CD8-positive, alpha-beta memory T cell (primary cell): ENCODE measurements around the gene STAM. TPM values are rescaled to one million over a fixed set of nuclear protein-coding genes. Genes with fewer than 3 reads are reported as not detected.

Experiments
- CTCF ChIA-PET: fragments of 350-600 bp; sonication (Branson Sonifier 250); formaldehyde crosslinking; loops from one replicate; lab custom pipeline; 2021; ENCODE audit warnings: antibody characterized with exemption; lab: Charles Lee
- POLR2A ChIA-PET: fragments of 350-600 bp; sonication (Branson Sonifier 250); formaldehyde crosslinking; loops from one replicate; lab custom pipeline; 2021; ENCODE audit warnings: antibody characterized with exemption; lab: Charles Lee
- DNase-seq, 5 donors: peaks; one replicate each; pipeline versions ENCODE4 v3.0.0 to v3.0.0-alpha.2; 2020 to 2022; ENCODE audit warnings: mixed read lengths in 1 of 5
- H3K27ac ChIP-seq: one replicate; pipeline ENCODE4 v1.7.0; 2013; ENCODE audit warnings: low read depth, mild to moderate bottlenecking, low read length, moderate library complexity
- H3K27me3 ChIP-seq: 2 replicates; pipeline ENCODE4 v1.7.0; 2013; ENCODE audit warnings: low read length, mild to moderate bottlenecking; ENCODE audit not compliant: insufficient read depth, poor library complexity, severe bottlenecking
- H3K36me3 ChIP-seq: 2 replicates; pipeline ENCODE4 v1.7.0; 2013; ENCODE audit warnings: mild to moderate bottlenecking, low read length, moderate library complexity; ENCODE audit not compliant: insufficient read depth
- H3K4me1 ChIP-seq: 2 replicates; pipeline ENCODE4 v1.7.0; 2013; ENCODE audit warnings: mild to moderate bottlenecking, low read length, moderate library complexity; ENCODE audit not compliant: insufficient read depth
- H3K4me3 ChIP-seq: 2 replicates; pipeline ENCODE4 v1.7.0; 2013; ENCODE audit warnings: mild to moderate bottlenecking, low read length
- H3K9me3 ChIP-seq: 2 replicates; pipeline ENCODE4 v1.7.0; 2013; ENCODE audit warnings: mild to moderate bottlenecking, low read length
- H3K27ac Mint-ChIP-seq, 8 donors: one replicate each; pipeline ENCODE4 v1.8.0; 2020 to 2021; ENCODE audit warnings: mixed read lengths in 8 of 8, mild to moderate bottlenecking in 6 of 8, inconsistent platforms in 3 of 8, moderate library complexity in 3 of 8
- H3K27me3 Mint-ChIP-seq, 2 donors: one replicate each; pipeline ENCODE4 v1.8.0; 2020 to 2021; ENCODE audit warnings: mixed read lengths in 2 of 2, mild to moderate bottlenecking in 1 of 2, moderate library complexity in 1 of 2
- H3K36me3 Mint-ChIP-seq, 3 donors: one replicate each; pipeline ENCODE4 v1.8.0; 2020 to 2021; ENCODE audit warnings: mixed read lengths in 3 of 3, inconsistent platforms in 1 of 3, mild to moderate bottlenecking in 1 of 3
- H3K4me1 Mint-ChIP-seq, 3 donors: one replicate each; pipeline ENCODE4 v1.8.0; 2020 to 2021; ENCODE audit warnings: mixed read lengths in 3 of 3, inconsistent platforms in 1 of 3, mild to moderate bottlenecking in 1 of 3
- H3K4me3 Mint-ChIP-seq, 7 donors: one replicate each; pipeline ENCODE4 v1.8.0; 2020 to 2021; ENCODE audit warnings: mixed read lengths in 7 of 7, mild to moderate bottlenecking in 6 of 7, moderate library complexity in 4 of 7, inconsistent platforms in 2 of 7
- H3K9me3 Mint-ChIP-seq, 5 donors: one replicate each; pipeline ENCODE4 v1.8.0; 2020 to 2022; ENCODE audit warnings: mixed read lengths in 5 of 5, mild to moderate bottlenecking in 3 of 5, moderate library complexity in 2 of 5, inconsistent platforms in 1 of 5
- polyA plus RNA-seq: library from polyadenylated mRNA; unstranded; fragments of 300-500 nt; fragmentation: Illumina TruSeq; gene quantifications from one replicate; pipeline ENCODE4 v1.2.3, GENCODE V29; 2021
- total RNA-seq, 2 experiments: library from RNA; stranded (reverse); gene quantifications; one replicate each; pipeline ENCODE4 v1.2.3, GENCODE V29; 2021

The STAM gene
- total and polyA plus RNA-seq, 3 experiments from 2014 or later = 7.8 to 22.3 (median 18.5) TPM

DNA sequence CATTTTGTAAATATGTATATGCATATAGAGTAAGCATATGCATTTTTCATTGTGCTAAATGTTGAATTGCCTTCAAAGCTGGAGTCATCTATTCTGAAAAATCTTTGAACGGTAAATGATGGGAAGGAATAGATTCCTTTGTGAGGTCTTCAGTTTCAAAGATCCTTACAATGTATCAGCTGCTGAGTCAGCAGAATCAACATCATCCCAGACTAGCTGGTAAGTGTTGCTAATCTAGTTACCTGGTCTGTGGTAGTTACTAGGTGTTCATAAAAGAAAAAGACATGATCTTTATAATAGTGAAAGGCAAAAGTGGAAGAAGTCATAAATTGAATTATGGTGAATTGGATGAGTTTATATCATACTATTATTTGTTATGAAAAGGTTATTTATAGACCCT is 10.6 kb upstream of the STAM start:
- Histone ChIP-seq H3K4me3 (no peak overlapping the region), H3K4me1 (no peaks in the 10 kb centered on the region), H3K9me3 (no peaks in the 10 kb centered on the region), H3K36me3 (no peaks in the 10 kb centered on the region), H3K27ac (no peak overlapping the region), H3K27me3 (no peaks in the 10 kb centered on the region)
- Mint-ChIP-seq H3K9me3 (no peaks in the 10 kb centered on the region), H3K4me1 (no peaks in the 10 kb centered on the region), H3K4me3 (no peak overlapping the region), H3K27me3 (peaks cover 0 to 1% of the 10 kb centered on the region in 2 donors), H3K36me3 (no peaks in the 10 kb centered on the region), H3K27ac (no peak overlapping the region)
- ChIA-PET POLR2A (interaction anchor here (0.5 kb wide), 1 partner anchor 17 kb away, joined by 6 read pairs; no protein-coding TSS in a partner anchor), CTCF (no interaction called here)
- DNase-seq = no peak

DNA sequence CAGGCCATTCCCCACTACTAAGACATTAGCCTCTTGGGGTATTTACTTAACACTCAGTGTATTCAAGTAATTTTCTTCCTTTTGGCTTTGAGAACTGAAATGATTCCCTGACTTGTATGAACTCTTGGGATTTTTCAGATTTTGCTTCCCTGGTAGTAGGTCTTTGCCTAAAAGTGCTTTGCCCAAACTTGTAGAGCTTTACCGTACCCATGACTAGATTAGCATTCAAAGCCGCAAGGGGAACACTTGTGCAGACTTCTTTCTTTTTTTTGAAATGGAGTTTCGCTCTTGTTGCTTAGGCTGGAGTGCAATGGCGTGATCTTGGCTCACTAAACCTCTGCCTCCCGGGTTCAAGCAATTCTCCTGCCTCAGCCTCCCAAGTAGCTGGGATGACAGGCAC is 6.1 kb upstream of the STAM start:
- no peaks in the 10 kb centered on the region for H3K27me3 ChIP-seq
- ChIA-PET POLR2A (no interaction called here), CTCF (no interaction called here)
- no peak overlapping the region for H3K4me3 ChIP-seq
- H3K4me1 Mint-ChIP-seq = peaks cover 0 to 6% (median 2%) of the 10 kb centered on the region in 3 donors
- H3K36me3 Mint-ChIP-seq = peaks cover 0 to 5% (median 1%) of the 10 kb centered on the region in 3 donors
- H3K27ac ChIP-seq = no peak overlapping the region
- DNase-seq = no peak
- H3K9me3 ChIP-seq = no peaks in the 10 kb centered on the region
- H3K4me3 Mint-ChIP-seq = no peak overlapping the region
- H3K9me3 Mint-ChIP-seq = no peaks in the 10 kb centered on the region
- H3K4me1 ChIP-seq = peaks cover 6% of the 10 kb centered on the region
- no peaks in the 10 kb centered on the region for H3K27me3 Mint-ChIP-seq
- H3K27ac Mint-ChIP-seq = no peak overlapping the region
- H3K36me3 ChIP-seq = no peaks in the 10 kb centered on the region

GRCh38 chr10:17640331-17640816 is 3.6 kb upstream of the STAM start:
- Mint-ChIP-seq H3K4me1 (peaks cover 15 to 31% (median 22%) of the 10 kb centered on the region in 3 donors), H3K27me3 (peaks cover 0 to 1% of the 10 kb centered on the region in 2 donors), H3K27ac (peak overlapping the region in 2 of 8 donors; percentile 3 to 30), H3K4me3 (peak overlapping the region in 2 of 7 donors; percentile 65 to 68), H3K36me3 (peaks cover 1 to 13% (median 5%) of the 10 kb centered on the region in 3 donors), H3K9me3 (no peaks in the 10 kb centered on the region)
- H3K36me3 ChIP-seq = no peaks in the 10 kb centered on the region
- H3K27me3 ChIP-seq = no peaks in the 10 kb centered on the region
- no peaks in the 10 kb centered on the region for H3K9me3 ChIP-seq
- peaks cover 17% of the 10 kb centered on the region for H3K4me1 ChIP-seq
- H3K4me3 ChIP-seq = no peak overlapping the region
- ChIA-PET POLR2A (no interaction called here), CTCF (no interaction called here)
- no peak overlapping the region for H3K27ac ChIP-seq
- DNase-seq = no peak

DNA sequence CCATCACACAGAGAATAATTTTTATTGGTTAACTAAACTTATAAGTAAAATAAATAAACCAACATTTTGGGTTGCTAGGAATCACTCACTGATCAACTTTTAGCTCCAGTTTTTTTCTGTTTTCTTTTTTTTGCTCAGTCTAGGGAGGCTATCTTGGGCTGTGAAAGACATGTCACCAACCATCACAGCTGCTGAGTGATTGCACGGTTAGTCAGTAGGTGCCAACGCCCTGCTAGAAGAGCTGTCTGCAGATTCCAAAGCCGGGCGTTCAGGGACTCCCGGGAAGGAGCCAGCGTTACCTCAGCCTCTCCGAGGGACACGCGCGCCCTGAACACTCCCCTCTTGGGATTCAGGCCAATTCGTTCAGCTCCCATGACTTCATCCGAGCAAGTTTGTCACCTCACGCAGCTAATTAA is 604 bp upstream of the STAM start:
- Mint-ChIP-seq H3K9me3 (no peaks in the 10 kb centered on the region), H3K27me3 (peaks cover 0 to 2% of the 10 kb centered on the region in 2 donors), H3K36me3 (peaks cover 1 to 16% (median 5%) of the 10 kb centered on the region in 3 donors), H3K4me1 (peaks cover 37 to 61% (median 49%) of the 10 kb centered on the region in 3 donors), H3K4me3 (peak overlapping the region; percentile 96 to 99 (median 99)), H3K27ac (peak overlapping the region; percentile 99 to 100 (median 100))
- ChIA-PET CTCF (interaction anchor here (1.1 to 1.9 kb wide), 3 partner anchors 18 to 99 kb away, joined by 3 to 7 read pairs (median 5); no protein-coding TSS in a partner anchor), POLR2A (interaction anchor here (0.9 to 1.8 kb wide), 3 partner anchors 10 to 55 kb away, joined by 3 to 7 read pairs (median 3); no protein-coding TSS in a partner anchor)
- H3K4me1 ChIP-seq = peaks cover 42% of the 10 kb centered on the region
- peak in 1 of 5 donors; percentile 12 for DNase-seq
- H3K27ac ChIP-seq = peak overlapping the region; percentile 96
- H3K36me3 ChIP-seq = no peaks in the 10 kb centered on the region
- H3K9me3 ChIP-seq = no peaks in the 10 kb centered on the region
- H3K4me3 ChIP-seq = peak overlapping the region; percentile 87
- H3K27me3 ChIP-seq = no peaks in the 10 kb centered on the region

DNA sequence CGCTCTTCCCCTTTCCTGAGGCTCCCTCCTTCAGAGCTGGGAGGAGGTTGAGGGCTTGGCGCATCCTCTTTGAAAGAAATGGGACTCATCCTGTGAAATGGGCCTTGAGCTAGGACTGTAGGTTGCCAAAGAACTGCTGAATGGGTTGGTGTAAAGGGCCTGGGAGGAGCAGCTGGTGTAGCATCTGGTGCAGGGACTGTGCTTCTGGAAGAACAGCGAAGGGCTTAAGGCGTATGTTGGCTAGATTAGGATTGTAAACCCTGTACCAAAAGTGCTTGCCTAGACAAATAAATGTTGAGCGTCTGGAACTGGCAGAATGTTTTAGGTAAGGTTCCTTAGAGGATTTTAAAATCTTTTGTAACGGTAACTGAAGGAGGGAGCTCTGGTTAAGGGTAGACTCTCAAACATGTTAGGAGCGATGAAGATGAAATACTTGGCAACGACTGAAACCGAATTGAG is 563 bp downstream of the STAM start:
- Histone ChIP-seq H3K4me3 (peak overlapping the region; percentile 87), H3K36me3 (no peaks in the 10 kb centered on the region), H3K27me3 (no peaks in the 10 kb centered on the region), H3K9me3 (no peaks in the 10 kb centered on the region), H3K27ac (peak overlapping the region; percentile 96), H3K4me1 (peaks cover 54% of the 10 kb centered on the region)
- Mint-ChIP-seq H3K4me3 (peak overlapping the region; percentile 96 to 99 (median 99)), H3K4me1 (peaks cover 46 to 72% (median 61%) of the 10 kb centered on the region in 3 donors), H3K36me3 (peaks cover 1 to 16% (median 5%) of the 10 kb centered on the region in 3 donors), H3K9me3 (no peaks in the 10 kb centered on the region), H3K27ac (peak overlapping the region; percentile 99 to 100 (median 100)), H3K27me3 (peaks cover 0 to 3% of the 10 kb centered on the region in 2 donors)
- peak in 1 of 5 donors; percentile 2 for DNase-seq
- ChIA-PET POLR2A (interaction anchor here (0.9 to 1.8 kb wide), 5 partner anchors 9 to 54 kb away, joined by 3 to 7 read pairs (median 3); no protein-coding TSS in a partner anchor), CTCF (interaction anchor here (1.1 to 1.9 kb wide), 5 partner anchors 19 to 236 kb away, joined by 3 to 7 read pairs (median 4); no protein-coding TSS in a partner anchor)

- H3K4me3 Mint-ChIP-seq = peak overlapping the region; percentile 96 to 99 (median 99)
- ChIA-PET POLR2A (no interaction called here), CTCF (no interaction called here)
- H3K9me3 ChIP-seq = no peaks in the 10 kb centered on the region
- peaks cover 0 to 24% (median 1%) of the 10 kb centered on the region in 3 donors for H3K36me3 Mint-ChIP-seq
- no peaks in the 10 kb centered on the region for H3K9me3 Mint-ChIP-seq
- peak overlapping the region; percentile 7 for H3K4me3 ChIP-seq
- no peaks in the 10 kb centered on the region for H3K27me3 ChIP-seq
- H3K4me1 ChIP-seq = peaks cover 60% of the 10 kb centered on the region
- peak overlapping the region; percentile 6 to 100 (median 75) for H3K27ac Mint-ChIP-seq
- H3K36me3 ChIP-seq = no peaks in the 10 kb centered on the region
- no peak for DNase-seq
- H3K4me1 Mint-ChIP-seq = peaks cover 55 to 82% (median 73%) of the 10 kb centered on the region in 3 donors
- H3K27ac ChIP-seq = peak overlapping the region; percentile 96
- H3K27me3 Mint-ChIP-seq = peaks cover 0 to 3% of the 10 kb centered on the region in 2 donors
Observed at GRCh38 chr10:17645621-17646345, 1.8 kb downstream of the STAM start.

DNA sequence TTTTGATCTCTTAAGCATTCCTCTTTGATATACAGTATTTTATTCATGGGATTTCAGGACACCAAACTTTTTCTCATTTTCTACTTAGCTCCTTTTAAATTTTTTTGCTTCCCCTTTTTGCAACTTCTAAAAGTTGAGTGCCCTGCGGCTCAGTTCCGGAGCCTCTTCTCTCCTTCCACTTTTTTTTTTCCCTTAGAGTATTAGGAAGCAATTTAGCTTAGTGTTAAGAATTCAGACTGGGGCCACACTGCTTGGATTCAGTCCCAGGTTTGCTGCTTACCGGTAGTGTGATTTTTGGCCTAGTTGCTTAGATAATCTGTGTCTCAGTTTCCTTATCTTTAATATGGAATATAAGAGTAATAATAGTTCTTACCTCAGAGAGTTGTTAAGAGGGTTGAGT is 3.4 kb downstream of the STAM start:
- ChIA-PET POLR2A (interaction anchor here (1.1 kb wide), 1 partner anchor 15 kb away, joined by 3 read pairs; no protein-coding TSS in a partner anchor), CTCF (interaction anchor here (1.3 to 1.8 kb wide), 2 partner anchors 26 to 41 kb away, joined by 3 to 4 read pairs; no protein-coding TSS in a partner anchor)
- H3K4me3 ChIP-seq = no peak overlapping the region
- peaks cover 60% of the 10 kb centered on the region for H3K4me1 ChIP-seq
- no peak for DNase-seq
- H3K27ac ChIP-seq = no peak overlapping the region
- no peaks in the 10 kb centered on the region for H3K9me3 Mint-ChIP-seq
- peaks cover 7 to 34% (median 9%) of the 10 kb centered on the region in 3 donors for H3K36me3 Mint-ChIP-seq
- H3K27me3 Mint-ChIP-seq = peaks cover 0 to 3% of the 10 kb centered on the region in 2 donors
- H3K4me3 Mint-ChIP-seq = peak overlapping the region in 3 of 7 donors; percentile 35 to 82 (median 55)
- H3K27ac Mint-ChIP-seq = peak overlapping the region in 2 of 8 donors; percentile 38 to 92
- H3K9me3 ChIP-seq = no peaks in the 10 kb centered on the region
- H3K4me1 Mint-ChIP-seq = peaks cover 66 to 93% (median 87%) of the 10 kb centered on the region in 3 donors
- H3K27me3 ChIP-seq = no peaks in the 10 kb centered on the region
- no peaks in the 10 kb centered on the region for H3K36me3 ChIP-seq
